Stimulated activated CD8-positive, alpha-beta memory T cell treated with anti-CD3 and anti-CD28 coated beads, Interleukin-2, amount 100 ng/mL, for 48 hours (primary cell): ENCODE measurements around the gene TP53RK.

Experiments used
- DNase-seq, 2 donors: peaks; one replicate each; pipeline ENCODE4 v3.0.0-alpha.2; 2020; ENCODE audit warnings: low read depth in 2 of 2

TP53RK gene

DNA sequence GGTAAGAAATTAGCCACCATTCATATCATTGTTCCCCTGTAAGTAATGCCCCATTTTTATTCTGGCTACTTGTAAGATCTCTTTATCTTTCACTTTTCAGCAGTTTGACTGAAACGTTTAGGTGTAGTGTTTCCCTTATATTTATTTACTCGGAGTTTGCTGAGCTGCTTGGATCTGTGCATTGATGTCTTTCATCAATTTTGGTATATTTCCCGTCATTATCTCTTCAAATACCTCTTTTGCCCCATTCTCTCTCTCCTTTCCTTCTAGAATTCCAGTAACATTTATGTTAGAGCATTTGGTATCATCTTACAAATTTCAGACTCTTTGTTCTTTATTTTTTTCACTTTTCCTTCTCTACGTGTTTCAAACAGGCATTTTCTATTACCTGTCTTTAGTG is 28.8 kb downstream of the TP53RK start:
- no peak for DNase-seq

DNA sequence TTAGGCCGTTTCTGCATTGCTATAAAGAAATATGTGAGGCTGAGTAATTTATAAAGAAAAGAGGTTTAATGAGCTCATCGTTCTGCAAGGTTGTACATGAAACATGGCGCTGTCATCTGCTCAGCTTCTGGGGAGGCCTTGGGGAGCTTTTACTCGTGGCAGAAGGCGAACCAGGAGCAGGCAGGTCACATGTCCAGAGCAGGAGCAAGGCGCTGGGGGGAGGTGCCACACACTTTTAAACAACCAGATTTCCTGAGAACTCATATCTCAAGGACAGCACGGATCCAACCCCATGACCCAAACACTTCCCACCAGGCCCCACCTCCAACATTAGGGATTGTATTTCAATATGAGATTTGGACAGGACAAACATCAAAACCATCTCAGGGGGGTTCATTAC is 31.6 kb downstream of the TP53RK start:
- DNase-seq = no peak

DNA sequence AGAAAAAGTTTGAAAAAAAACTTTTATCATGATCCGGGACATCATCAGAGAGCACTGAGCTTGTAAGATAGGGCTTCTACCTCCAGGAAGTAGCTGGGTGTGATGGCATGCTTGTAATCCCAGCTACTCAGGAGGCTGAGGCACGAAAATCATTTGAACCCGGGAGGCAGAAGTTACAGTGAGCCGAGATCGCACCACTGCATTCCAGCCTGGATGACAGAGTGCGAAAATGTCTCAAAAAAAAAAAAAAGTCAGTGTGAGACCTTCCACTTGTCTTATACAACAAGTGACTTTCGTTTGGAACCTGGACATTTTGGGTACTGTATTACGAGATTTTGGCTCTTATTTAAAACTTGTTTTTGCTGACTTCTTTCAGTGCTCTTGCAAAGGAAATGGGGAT is 32.1 kb downstream of the TP53RK start:
- no peak for DNase-seq

DNA sequence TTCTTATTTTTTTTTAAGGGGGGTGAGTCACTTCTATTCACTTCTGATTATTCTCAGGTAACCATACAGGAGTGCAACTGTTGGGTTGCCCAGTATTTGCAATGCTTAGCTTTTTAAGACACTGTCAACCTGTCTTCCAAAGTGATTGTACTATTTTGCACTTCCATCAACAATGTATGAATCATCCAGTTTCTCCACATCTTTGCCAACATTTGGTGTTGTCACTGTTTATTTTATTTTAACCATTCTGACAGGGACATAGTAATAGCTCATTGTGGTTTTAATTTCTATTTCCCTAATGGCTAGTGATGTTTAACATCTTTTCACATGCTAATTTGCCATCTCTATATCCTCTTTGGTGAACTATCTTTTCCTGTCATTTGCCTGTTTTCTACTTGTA is 36.5 kb downstream of the TP53RK start:
- DNase-seq = no peak

DNA sequence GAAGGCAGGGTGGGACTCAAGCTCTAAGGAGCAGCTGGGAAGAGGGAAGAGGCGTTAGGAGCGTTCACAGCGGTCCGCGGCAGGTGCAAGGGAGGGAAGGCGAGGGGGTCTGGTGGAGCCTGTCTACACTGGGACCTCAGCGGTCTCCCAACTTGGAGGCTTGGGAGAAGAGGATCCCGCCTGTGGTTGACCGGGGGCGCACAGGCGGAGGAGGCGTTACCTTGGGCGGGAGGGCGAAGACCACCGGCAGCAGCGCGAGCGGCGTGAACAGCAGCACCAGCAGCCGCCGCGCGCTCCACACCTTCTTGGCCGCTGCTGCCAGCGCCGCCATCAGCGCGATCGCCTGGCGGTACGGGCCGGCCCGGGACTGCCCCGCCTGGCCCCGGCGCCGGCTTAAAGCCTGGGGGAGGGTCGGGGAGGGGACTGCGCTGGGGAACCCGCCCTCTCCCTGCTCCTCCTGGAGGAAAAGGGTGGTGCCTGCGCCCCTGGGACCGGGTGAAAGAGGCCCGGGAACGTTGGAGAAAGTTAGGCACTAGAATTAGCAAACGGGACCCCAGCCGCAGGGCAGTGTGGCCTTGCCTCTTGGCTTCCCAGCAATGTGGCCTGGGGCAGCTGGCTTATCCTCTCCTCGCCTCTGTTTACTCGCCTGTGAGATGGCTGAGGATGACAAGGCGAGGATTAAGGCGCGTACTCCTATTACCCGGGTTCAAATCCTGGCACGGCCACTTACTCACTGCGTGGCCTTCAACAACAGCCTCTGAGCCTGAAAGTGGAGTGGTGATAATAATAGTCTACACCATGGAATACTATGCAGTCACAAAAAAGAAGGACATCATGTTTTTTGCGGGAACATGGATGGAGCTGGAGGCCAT is 37.9 kb downstream of the TP53RK start, which contains the start of gene SLC13A3:
Gene SLC13A3, minus strand, starts transcription at position 369 of the 872 bp plus-strand sequence. Its CDS starts 38 bp downstream, at position 331.
- no peak for DNase-seq

DNA sequence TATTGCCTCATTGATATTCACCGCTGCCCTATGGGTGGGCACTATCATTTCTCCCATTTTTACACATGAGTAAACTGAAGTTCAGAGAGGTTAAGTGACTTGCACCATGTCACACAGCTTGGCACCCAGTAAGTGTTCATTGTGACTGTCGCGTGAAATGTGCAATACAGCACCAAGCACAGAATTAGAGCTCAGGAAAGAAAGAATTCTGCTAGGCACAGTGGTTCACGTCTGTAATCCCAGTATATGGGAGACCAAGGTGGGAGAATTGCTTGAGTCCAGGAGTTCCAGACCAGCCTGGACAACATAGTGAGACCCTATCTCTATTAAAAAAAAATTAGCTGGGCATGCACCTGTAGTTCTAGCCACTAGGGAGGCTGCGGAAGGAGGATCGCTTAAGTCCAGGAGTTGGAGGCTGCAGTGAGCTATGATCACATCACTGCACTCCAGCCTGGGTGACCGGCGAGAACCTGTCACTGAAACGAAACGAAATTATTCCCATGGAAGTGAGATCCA is 38.6 kb downstream of the TP53RK start:
- DNase-seq = no peak

DNA sequence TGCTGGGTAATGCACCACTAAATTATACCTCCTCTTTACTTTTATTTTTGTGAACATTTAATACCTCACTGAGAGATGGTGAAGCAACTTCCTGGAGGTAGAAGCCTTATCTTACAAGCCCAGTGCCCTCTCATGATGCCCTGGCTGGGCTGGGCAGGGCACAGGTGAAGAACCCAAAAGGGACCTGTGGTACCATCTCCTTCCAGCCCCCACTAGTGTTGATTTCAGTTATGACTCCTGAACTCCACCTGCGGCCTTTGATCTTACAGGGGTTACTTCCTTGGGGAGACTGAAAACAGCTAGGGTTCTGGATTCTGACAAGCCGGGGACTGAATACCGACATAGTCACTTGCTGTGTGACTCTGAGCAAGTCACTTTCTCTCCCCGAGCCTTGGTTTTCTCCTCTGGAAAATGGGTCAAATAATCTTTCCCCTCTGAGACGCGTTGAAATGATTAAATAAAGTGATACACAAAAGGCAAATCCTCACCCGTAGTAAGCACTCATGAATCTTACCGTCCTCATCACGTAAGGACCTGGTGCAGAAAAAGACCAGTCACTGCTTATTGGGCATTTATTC is 39.2 kb downstream of the TP53RK start:
- no peak for DNase-seq

DNA sequence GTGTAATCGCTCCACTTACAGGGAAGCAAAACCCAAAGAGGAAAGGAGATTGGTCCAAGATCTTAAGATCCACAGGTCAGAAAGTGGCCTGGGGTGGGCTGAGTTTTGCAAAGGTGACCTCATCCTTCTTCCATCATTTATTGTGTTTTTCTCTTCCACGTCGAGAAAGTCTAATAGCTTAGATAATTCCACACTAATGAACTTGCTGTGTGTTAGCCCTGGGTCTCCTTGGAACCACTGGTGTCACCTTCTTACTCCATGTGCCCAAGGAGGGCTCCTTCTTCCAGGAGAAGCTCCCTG is 39.6 kb downstream of the TP53RK start:
- DNase-seq = no peak

DNA sequence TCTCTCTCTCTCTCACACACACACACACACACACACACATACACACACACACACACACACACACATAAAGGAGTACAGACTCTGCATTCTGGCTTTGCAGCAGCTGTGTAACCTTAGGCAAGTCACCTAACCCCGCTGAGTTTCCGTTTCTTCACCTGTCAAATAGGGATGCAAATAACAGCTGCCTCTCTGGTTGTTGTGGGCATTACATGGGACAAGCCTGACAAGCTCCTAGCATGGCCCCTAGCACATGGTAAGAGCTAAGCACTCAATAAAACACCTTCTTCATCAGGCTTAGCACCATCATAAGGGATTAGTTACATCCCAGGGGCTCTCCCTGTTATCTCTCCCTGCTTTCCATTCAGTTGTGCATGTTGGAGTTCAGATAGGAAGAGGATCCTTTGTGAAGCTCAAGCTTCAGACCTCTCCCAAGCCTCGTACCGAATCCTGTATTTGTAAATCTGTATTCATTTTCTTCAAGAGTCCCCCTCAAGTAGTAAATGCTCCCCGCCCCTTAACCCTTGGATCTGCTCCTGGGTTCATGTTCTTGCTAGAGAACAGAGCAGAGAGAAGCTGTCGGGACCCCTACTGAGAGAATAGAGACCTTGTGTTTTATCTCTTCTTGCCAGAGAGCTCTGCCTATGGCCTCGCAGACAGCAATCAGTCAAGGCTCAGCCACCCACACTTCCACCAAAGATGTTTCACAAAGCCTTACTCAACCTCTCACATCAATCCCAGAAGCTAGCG is 40.2 kb downstream of the TP53RK start:
- DNase-seq = no peak

DNA sequence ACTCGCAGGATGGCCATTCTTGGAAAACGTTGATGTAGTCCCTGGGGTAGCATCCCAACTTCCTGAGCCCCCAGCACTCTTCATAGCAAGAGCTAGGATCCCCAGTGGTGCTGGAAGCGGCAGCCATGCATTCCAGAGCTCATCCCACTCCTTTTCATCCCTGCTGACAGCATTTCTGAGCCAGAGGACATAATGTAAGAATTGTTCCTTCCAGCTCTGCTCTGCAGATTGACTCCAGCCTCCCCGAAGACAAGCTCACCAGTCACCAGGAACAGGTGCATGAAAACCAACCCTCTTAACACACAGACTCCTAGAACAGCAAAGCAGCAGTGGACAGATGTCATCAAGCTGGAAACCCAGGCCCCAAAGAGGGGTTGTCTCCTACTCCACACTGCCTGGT is 41.8 kb downstream of the TP53RK start:
- no peak for DNase-seq

DNA sequence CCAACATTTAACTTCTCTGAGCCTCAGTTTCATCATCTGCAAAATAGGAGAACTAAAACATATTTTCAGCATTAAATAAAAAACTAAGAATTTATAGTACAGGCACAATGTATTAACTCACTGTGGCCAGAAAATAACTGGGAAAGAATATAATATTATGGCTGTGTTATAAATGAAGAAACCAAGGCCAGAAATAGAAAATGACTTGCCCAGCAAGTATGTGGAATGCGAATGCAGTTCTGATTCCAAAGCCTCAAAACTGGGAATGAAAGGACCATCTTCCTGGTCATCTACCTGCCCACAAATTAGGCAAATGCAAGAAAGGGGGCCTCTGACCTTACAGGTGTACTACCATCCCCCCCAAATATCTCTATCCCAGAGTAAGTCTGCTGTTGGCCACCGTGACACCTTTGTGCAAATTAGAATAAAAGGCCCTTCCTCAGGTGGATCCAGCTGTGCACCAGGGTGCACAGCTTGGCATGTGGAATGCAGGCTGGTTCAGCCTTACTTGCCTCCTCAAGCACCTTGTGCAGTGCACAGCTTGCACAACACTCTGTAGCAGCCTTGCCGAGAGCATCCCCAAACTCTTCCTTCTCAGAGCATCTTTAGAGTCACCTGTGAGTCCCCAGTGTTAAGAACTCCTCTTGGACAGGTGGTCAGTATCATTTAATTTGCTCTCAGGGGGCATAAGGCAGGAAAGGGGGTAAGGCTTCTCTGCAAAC is 42.4 kb downstream of the TP53RK start:
- no peak for DNase-seq

DNA sequence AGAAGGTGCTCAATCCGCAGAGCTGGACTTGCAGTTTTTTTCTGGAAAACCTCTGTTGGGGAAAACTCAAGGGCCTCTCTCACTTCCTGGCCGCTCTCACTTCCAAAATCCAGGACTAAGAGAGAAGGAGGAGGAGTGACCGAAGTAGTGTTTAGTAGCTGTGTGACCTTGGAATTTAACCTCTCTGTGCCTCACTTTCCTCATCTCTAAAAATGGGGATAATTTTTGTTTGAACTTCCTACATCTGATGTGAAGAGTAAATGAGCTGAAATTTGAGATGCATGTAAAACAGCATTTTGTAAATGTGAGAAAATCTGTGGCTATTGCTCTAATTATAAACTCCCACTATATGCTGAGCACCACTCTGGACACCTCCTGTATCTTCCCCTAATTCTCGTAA is 43.1 kb downstream of the TP53RK start:
- DNase-seq = no peak

DNA sequence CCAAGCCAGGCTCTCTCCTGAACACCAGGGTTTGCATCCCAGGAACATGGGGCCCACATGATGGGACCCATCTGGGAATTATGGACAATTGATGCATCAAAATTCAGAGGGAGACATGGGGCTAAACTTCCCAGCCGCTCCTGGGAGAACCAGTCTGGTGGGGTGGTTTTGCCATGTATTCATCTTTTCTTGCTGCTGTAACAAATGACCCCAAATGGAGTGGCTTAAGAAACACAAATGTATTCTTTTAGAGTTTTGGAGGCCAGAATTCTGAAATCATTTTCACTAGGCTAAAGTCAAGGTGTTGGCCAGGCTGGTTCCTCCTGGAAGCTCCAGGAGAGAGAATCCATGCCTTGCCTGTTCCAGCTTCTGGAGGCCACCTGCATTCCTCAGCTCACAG is 44.5 kb downstream of the TP53RK start:
- DNase-seq = no peak

DNA sequence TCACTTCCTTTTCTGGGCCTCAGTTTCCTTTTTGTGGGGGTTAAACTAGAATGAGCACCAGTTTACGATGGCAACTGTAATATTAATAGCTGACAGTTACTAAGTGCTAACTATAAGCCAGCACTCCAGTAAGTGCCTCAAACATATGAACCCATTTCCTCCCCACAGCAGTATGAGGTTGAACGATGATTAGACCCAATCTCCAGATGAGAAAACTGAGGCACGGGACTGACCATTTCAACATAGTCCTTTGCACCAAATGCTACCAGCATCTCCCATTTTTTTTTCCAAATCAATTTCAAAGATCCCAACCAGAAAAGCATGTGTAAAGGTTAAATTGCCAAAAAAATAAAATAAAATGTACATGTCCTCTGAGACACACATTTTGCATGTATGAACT is 45.1 kb downstream of the TP53RK start:
- no peak for DNase-seq

DNA sequence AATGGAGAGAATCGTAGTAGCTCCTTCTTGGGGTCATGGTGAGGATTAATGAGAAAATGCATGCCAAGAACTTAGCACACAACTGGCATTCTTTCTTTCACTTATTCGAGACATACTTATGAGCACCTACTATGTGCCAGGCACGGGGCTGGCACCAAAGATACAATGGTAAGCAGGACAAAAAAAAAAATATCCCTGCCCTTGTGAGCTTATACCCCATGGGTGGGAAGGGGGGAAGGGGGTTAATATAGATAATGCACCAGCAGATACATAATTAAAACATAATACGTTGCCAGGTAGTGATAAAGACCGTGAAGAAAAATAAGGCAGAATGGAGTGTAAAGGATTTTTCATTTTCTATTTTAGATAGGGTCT is 46.3 kb downstream of the TP53RK start:
- no peak for DNase-seq

DNA sequence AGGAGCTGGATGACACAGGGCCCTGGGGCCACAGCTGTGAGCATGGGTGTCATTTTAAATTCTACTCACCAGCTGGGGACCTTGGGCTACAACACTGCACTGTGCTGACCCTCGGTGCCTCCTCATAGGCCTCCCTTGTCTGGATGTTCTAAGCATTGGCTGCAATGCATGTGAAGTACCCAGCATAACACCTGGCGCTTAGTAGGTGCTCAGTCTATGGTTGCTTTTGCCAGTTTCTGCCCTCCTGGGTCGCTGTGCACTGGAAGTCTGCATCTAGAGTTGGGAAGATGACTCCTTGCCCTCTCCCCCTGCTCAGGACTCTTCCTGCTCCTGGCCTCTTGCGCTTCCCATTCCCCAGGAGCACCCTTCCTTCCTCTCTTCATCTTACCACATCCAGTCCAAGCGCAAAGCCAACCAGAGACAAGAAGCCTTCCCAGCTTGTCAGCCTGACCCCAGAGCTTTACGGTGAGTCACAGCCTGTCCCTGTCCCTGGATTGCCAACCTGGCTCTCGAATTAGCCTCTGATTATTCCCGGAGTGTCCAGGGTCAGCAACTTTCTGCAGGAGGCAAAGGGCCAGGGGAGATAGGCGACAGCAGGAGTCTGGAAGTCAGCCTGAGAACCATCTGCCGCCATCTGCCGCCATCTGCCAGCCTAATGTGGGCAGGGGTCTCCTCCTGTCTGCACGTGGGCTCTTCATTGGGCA is 46.8 kb downstream of the TP53RK start:
- DNase-seq = no peak

DNA sequence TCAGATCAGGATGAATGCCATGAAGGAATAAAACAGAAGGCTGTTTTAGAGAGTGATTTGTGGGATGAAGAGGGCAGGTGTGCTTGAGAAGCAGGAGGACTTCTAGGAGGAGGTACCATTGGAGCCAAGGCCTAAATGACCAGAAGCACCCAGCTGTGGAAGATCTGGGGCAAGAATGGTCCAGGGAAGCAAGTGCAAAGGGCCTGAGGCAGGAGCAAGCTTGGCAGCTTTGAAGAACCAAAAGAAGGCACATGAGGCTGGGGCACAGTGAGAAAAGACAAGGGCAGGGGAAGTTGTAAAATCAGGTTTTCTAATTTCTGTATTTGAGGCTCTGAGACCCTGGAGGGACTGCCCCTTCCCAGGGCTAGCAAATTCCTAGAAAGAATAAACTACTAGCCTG is 47.8 kb downstream of the TP53RK start:
- DNase-seq = no peak

DNA sequence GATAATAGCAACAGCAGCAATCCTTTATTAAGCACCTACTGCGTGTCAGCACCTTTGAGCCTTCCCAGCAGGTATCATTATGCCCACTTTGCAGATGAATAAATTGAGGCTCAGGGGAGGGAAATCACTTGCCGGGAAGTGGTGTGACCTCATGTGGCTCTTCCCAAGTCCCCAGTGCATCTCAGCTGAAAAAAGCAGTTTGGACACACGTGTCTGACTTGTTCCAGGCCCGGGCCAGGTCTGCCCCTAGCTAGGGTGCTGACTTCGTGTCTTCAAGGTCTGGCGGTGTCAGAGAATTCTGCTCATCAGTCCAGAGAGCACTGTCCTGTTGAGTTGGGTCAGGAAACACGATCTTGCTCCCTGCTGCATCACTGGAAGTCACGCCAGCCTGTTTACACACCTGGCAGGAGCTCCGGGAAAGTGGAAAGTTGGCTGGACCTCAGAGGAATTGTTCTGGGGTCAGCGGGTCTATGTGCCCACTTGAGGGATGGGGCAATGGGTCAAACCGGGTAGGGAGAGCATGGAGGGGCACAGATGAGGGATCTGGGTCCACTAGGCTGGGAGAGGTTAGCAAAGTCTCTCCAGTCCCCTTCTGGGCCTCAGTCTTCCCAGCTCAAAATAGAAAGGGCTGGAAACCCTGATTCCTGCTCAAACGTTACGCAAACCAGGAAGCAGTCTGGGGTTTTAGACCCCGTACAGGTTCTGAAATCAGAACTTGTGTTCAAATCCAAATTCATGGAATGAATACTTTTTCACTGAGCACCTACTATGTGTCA is 48.5 kb downstream of the TP53RK start:
- no peak for DNase-seq

DNA sequence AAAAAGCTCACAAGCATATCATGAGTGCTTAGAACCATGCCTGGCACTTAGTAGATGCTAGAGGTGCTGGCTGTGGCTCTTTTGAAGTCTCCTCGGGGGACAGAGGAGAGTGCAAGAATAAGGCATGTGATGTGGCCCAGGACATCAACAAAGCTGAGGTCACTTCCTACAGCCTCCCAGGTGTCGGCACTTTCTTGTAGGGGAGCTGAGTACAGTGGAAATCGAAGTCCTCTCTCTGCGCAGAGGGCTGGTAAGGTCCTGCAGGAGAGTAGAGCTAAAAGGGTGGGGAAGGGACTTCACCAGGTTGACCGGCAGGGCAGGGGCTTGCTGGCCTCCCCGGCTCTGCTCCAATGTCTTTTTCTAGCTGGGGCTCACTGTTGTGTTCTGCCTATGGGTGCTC is 49.2 kb downstream of the TP53RK start:
- DNase-seq = no peak

DNA sequence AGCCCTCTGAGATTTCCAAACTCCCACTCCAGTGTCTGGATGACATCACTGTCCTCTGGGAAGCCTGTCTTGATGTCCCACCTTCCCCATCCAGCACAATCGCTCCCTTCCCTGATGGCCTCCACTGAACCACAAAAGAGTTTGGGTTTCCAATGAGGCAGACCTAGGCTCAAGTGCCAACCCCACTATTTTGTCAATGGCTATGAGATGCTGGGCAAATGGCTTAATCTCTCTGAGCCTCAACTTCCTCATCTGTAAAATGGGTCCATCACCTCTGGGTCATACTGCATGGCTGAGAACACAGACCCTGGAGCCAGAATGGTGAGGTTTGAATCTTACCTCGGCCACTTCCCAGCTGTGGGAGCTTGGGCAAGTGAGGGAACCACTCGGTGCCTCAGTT is 49.7 kb downstream of the TP53RK start:
- DNase-seq = no peak

DNA sequence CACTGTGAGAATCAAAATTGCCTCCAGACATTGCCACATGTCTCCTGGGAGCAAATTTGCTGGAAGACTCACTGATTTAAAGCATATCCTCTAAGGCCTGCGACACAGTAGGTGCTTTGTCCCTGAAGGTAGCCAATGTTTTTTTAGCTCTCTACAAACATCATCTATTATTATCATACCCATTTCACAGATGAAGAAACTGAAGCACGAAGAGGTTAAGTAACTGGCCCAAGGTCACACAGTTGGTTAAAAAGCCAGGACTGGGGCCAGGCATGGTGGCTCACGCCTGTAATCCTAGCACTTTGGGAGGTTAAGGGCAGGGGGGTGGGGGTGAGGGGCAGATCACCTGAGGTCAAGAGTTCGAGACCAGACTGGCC is 50.4 kb downstream of the TP53RK start:
- DNase-seq = no peak
